ENCODE results near the gene AP5S1. TPM values are rescaled to one million over a fixed set of nuclear protein-coding genes. Genes with fewer than 3 reads are reported as not detected.

The AP5S1 gene
- total and polyA plus RNA-seq, 2 of the 13 experiments (the other 11 are each of a cell fraction or from before 2014, with no cell fraction given): 7.9 to 23.2 TPM

DNA sequence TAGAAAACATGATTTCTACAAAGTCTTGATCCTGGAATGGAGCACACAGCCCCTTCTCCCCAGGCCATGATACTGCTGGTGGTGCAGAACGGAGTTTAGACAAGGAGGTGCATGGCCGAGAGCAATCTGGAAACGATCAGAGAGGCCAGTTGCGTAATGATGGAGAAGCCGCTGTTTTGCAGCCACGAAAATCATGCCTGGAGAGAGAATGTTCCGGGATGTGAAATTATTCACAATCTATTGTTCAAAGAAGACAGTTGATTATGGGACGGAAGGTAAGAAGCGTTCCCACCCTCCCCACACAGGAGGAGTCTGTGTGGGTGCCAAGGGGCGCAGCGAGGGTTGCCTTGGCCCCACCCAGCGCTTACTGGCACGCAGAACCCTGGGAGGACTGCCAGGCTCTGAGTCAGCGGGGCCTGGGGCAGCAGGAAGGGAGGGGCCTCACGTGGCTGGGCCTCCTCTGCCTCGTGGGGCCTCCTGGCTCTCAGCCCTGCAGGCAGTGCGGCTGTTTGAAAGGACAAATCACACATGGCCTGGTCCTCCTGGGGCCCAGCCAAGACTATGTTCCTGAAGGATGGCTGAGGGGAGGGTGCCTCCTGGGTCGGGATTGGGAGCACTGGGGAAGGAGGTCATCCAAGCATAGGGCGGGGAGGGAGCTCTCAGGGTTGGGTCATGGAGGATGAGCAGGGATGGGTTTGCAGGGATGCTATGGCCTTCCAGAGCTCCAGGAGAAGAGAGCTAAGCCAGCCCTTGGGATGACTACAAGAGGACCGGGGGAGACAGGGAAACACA, 8.7 kb upstream of the AP5S1 start (continued):
- TF ChIP-seq, protein P1, sequence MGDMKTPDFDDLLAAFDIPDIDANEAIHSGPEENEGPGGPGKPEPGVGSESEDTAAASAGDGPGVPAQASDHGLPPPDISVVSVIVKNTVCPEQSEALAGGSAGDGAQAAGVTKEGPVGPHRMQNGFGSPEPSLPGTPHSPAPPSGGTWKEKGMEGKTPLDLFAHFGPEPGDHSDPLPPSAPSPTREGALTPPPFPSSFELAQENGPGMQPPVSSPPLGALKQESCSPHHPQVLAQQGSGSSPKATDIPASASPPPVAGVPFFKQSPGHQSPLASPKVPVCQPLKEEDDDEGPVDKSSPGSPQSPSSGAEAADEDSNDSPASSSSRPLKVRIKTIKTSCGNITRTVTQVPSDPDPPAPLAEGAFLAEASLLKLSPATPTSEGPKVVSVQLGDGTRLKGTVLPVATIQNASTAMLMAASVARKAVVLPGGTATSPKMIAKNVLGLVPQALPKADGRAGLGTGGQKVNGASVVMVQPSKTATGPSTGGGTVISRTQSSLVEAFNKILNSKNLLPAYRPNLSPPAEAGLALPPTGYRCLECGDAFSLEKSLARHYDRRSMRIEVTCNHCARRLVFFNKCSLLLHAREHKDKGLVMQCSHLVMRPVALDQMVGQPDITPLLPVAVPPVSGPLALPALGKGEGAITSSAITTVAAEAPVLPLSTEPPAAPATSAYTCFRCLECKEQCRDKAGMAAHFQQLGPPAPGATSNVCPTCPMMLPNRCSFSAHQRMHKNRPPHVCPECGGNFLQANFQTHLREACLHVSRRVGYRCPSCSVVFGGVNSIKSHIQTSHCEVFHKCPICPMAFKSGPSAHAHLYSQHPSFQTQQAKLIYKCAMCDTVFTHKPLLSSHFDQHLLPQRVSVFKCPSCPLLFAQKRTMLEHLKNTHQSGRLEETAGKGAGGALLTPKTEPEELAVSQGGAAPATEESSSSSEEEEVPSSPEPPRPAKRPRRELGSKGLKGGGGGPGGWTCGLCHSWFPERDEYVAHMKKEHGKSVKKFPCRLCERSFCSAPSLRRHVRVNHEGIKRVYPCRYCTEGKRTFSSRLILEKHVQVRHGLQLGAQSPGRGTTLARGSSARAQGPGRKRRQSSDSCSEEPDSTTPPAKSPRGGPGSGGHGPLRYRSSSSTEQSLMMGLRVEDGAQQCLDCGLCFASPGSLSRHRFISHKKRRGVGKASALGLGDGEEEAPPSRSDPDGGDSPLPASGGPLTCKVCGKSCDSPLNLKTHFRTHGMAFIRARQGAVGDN (CRISPR knock-in tag; IDR thresholded peaks at IDR 0.05): peak; percentile 100
- TF ChIP-seq ZNF773 (CRISPR knock-in tag; IDR thresholded peaks at IDR 0.05; ENCODE audit: borderline replicate concordance) (0 out of 2 replicates have a peak, but pooled peaks have one; percentile 64), CBX1 (IDR thresholded peaks at IDR 0.05; ENCODE audit: low read depth) (no peak), FOXM1 (CRISPR knock-in tag; IDR thresholded peaks at IDR 0.05) (peak; percentile 72; the same call in 1 of the 2 replicates), ONECUT2 (CRISPR knock-in tag; IDR thresholded peaks at IDR 0.05) (no peak), ZNF660 (CRISPR knock-in tag; IDR thresholded peaks at IDR 0.05; ENCODE audit: borderline replicate concordance, low read depth) (0 out of 2 replicates have a peak, but pooled peaks have one; percentile 31), ZNF772 (CRISPR knock-in tag; IDR thresholded peaks at IDR 0.05) (peak; percentile 98), ARNT (IDR thresholded peaks at IDR 0.05) (no peak; the same call in 1 of the 2 replicates), ZFX (CRISPR knock-in tag; IDR thresholded peaks at IDR 0.05; ENCODE audit: low read depth) (peak; percentile 99), U2AF1 (optimal IDR thresholded peaks at IDR 0.05; ENCODE audit: low read depth, low read length) (peak; percentile 72)
- TF ChIP-seq, protein P2, sequence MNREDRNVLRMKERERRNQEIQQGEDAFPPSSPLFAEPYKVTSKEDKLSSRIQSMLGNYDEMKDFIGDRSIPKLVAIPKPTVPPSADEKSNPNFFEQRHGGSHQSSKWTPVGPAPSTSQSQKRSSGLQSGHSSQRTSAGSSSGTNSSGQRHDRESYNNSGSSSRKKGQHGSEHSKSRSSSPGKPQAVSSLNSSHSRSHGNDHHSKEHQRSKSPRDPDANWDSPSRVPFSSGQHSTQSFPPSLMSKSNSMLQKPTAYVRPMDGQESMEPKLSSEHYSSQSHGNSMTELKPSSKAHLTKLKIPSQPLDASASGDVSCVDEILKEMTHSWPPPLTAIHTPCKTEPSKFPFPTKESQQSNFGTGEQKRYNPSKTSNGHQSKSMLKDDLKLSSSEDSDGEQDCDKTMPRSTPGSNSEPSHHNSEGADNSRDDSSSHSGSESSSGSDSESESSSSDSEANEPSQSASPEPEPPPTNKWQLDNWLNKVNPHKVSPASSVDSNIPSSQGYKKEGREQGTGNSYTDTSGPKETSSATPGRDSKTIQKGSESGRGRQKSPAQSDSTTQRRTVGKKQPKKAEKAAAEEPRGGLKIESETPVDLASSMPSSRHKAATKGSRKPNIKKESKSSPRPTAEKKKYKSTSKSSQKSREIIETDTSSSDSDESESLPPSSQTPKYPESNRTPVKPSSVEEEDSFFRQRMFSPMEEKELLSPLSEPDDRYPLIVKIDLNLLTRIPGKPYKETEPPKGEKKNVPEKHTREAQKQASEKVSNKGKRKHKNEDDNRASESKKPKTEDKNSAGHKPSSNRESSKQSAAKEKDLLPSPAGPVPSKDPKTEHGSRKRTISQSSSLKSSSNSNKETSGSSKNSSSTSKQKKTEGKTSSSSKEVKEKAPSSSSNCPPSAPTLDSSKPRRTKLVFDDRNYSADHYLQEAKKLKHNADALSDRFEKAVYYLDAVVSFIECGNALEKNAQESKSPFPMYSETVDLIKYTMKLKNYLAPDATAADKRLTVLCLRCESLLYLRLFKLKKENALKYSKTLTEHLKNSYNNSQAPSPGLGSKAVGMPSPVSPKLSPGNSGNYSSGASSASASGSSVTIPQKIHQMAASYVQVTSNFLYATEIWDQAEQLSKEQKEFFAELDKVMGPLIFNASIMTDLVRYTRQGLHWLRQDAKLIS (CRISPR knock-in tag; IDR thresholded peaks at IDR 0.05): no peak
- TF ChIP-seq, protein P3, sequence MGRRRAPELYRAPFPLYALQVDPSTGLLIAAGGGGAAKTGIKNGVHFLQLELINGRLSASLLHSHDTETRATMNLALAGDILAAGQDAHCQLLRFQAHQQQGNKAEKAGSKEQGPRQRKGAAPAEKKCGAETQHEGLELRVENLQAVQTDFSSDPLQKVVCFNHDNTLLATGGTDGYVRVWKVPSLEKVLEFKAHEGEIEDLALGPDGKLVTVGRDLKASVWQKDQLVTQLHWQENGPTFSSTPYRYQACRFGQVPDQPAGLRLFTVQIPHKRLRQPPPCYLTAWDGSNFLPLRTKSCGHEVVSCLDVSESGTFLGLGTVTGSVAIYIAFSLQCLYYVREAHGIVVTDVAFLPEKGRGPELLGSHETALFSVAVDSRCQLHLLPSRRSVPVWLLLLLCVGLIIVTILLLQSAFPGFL (CRISPR knock-in tag; IDR thresholded peaks at IDR 0.05): no peak

All from HepG2 (cell line).